ENCODE measurements around the gene ZBTB46.

ZBTB46 gene

DNA sequence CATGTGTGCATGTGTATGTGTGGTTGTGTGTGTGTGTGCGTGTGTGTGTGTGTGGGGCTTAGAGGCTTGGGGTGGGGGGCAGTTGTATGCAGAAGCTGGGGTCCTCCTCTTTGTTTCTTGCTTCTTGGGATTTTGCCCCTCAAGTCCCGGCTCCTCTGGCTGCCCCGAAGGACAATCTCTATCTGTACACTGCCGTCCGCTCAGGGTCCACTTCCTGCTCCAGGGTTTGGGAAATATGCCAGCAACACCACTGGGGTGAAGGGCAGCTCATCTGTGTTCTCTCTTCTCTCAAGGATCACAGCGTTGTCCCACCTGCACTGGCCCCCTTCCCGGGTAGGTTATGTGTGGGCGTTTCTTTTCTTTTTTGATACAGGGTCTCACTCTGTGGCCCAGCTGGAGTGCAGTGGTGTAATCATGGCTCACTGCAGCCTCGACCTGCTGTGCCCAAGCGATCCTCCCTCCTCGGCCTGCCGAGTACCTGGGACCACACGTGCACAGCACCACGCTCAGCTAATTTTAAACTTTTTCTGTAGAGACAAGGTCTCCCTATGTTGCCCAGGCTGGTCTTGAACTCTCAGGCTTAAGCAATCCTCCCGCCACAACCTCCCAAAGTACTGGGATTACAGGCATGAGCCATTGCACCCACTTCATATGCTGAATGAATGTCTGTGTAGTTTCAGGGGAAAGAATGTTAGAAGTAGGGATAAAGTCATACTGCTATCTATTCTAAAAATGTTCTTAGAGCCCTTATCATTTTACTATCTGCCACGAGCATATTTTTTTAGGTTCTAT is 65.8 kb downstream of the ZBTB46 start:
- DNase-seq: no peak

DNA sequence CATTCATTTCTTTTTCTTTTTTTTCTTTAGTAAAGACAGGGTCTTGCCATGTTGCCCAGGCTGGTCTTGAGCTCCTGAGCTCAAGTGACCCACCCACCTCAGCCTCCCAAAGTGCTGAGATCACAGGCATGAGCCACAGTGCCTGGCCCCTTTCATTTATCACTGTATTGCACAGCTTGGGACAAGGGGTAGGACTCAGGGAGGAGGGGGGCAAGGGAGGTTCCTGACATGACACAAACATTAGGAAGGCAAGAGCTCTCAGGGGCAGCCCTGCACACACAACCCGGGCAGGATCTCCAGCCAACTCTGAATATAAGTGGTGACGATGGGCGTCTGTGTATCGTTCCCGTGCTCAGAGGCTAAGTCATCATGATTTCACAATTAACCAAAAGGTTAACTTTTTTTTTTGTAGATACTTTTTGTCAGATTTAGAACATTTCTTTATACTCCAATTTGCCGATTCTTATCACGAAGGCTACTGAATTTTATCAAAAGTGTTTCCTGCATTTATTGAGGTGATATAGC is 71.6 kb downstream of the ZBTB46 start:
- DNase-seq: no peak

DNA sequence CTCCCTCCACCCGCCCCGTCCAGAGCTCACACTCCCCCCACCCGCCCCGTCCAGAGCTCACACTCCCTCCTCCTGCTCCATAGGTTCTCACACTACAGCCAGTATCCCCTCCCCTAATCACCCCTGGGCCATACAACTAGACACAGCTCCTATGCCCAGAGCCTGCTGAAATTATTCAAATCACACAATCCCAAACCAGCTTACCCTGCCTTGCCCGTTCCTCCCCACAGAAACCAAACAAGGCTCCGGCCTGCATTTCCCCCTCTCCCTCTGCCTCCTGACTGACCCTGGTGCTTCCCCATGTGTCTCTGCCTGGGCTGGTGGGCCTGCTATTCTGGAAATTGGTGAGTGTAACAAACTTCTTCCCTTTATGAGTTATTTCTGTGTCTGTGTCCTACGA is 72.9 kb downstream of the ZBTB46 start:
- DNase-seq: no peak

DNA sequence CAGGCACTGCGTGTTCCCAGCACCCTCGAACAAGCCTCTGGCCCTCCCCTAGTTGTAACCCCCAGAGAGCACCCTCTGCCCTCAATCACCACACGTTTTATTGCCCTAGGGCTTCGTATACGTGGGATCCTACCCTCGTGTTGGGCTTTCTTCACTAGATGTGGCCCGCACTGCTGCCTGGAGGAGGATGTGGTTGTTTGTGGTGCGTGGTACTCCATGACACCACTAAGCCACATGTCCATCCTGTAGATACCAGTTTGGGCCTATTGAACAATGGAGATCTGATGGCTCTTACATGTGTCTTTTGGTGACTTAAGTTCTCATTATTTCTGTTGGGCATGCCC is 74.4 kb downstream of the ZBTB46 start:
- no peak for DNase-seq

DNA sequence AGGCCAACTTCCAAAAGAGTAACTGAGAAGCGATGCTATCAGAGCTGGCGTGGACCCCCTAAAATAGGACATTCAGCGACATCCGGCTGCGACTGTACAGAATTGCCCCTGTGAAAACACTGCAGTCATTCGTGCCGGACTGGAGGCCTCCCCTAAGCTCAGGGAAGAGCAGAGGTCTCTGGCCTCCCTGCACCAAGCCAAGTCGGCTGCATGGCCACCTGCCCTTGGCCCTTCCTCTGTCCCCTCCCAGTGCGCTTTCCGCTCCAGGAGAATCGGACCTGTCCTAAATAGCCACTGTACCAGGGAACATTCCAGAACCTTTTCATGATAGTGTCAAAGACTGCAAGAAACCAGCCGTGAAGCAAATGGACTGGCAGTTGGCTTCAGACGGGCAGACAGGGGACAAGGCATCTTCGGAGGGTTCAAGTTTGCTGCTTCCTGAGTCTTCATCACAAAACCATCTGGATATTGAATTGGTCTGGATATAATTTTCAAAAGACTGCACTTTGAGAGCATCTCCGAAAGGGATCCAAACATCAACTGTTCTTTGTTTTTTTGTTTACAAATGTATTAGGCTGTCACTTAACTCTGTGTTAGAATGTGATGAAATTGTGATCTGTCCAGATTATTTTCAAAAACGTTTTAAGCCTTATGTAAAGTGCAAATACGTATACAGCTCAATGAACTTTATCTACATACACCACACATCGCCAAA is 75.0 kb downstream of the ZBTB46 start:
- DNase-seq: no peak

DNA sequence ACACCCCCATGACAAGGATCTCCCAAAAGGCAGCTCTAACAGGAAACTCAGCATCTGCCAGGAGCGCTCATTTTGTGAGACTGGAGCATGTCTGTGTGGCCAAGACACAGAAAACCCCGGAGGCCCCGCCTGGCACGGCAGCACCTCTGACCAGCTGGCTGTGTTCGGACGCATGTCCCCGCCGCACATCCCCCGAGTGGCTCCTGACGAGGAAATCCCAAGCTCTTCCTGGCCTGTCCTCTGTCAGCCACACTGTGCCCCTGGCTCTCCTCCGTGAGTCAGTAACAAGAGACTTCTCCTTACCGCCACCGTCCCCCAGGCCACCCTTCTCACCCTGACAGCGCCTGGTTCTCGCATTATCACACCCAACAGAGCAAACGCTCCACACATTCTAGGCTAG is 77.1 kb downstream of the ZBTB46 start:
- no peak for DNase-seq

DNA sequence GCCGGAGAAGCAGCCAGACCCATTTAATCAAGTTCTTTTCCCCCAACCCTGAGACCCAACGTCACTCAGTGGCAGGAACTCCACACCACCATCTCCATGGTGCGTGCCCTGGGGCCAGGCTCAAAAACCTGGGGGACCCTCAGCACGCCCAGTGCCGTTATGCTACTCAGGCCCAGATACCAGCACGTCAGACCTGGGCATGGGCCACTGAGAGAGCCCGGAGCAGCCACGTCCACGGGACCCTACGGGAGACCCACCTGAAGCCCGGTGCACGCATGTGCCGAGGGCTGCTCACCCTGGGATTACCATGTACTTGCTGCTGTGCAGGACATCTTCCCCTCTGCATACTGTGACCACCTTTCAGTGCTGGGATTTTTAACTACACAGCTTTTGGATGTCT is 77.7 kb downstream of the ZBTB46 start:
- DNase-seq: no peak

DNA sequence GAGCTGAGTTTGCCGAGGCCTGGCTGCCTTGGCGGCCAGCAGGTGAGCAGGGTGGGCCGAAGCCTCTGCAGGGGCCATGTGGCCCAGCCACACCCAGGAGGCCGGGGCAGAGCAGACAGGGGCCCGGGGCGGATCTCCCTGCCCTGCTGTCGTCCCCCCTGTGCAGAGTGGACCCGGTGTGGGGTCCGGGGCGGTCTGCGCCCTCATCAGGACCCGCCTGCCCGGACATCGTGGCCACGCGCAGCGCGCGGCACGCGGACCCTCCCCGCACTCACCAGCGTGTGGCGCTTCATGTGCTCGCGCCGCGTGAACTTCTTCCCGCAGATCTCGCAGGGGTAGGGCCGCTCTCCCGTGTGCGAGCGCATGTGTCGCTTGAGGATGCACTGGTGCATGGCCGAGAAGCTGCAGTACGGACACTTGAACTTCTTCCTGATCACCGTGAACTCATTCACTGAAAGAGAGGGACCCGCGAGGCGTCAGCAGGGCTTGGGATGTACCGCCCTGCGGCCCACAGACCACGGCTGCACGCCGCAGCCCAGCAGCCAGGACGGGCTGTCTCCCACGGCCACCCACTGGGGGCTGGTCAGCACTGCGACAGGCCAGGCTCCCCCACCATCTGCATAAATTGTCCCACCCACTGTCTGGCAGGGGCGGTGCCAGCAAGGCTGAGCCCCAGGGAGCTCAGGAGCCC is 78.5 kb downstream of the ZBTB46 start:
- no peak for DNase-seq

DNA sequence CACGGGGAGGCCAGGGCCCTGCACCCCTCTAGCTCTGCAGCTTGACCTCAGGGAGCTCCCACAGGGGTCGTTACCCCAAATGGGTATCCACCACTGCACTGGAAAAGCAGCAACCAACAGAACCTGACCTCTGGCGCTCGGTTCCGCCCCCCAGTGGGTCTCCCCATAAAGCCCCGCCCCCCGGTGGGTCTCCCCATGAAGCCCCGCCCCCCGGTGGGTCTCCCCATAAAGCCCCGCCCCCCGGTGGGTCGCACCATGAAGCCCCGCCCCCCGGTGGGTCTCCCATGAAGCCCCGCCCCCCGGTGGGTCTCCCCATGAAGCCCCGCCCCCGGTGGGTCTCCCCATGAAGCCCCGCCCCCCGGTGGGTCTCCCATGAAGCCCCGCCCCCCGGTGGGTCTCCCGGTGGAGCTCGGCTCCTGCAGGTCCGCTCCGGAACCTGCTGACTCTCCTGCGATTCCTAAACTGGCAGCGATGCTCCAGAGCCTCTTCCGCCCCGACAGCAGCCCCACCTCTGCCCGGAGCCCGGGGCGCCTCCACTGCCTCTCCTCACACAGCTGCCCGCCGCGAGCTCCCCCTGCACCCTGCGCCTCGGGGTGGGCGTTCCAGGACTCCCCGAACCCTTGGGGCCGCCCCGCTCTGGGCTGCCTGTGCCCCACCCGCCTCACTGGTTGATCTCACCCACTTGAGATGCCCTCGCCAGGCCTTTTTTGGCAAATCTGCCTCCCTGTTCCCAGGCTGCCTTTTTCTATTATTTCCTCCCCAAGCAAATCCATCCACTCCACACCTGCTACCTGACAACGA is 79.4 kb downstream of the ZBTB46 start:
- DNase-seq: no peak

DNA sequence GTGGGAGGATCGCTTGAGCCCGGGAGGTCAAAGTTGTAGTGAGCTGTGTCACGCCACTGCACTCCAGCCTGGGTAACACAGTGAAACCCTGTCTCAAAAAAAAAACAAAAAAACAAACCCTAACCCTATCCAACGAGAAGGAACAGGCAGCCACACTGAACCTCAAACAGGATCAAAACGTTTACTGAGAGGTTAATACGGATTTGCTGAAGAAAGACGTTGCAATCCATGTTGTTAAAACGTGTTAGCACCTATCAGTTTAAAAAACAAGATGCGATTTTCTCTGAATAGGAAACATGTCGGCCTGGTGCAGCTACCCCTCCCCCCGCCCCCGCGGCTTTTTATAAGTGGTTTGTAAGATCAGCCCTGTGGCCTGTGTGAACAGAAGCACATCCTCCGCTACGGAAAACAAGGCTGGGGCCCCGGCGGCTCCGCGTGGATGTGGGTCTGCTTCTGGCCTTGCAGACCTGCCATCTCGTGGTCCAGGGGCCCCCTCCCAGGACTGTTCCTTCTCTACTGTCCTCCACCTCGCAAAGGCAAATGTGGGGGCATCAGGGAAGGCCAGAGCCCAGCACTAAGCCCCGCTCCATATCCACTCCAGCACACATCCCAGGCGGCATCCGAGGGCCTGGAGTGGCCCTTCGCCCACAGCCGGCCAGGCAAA is 80.1 kb downstream of the ZBTB46 start:
- DNase-seq: no peak

DNA sequence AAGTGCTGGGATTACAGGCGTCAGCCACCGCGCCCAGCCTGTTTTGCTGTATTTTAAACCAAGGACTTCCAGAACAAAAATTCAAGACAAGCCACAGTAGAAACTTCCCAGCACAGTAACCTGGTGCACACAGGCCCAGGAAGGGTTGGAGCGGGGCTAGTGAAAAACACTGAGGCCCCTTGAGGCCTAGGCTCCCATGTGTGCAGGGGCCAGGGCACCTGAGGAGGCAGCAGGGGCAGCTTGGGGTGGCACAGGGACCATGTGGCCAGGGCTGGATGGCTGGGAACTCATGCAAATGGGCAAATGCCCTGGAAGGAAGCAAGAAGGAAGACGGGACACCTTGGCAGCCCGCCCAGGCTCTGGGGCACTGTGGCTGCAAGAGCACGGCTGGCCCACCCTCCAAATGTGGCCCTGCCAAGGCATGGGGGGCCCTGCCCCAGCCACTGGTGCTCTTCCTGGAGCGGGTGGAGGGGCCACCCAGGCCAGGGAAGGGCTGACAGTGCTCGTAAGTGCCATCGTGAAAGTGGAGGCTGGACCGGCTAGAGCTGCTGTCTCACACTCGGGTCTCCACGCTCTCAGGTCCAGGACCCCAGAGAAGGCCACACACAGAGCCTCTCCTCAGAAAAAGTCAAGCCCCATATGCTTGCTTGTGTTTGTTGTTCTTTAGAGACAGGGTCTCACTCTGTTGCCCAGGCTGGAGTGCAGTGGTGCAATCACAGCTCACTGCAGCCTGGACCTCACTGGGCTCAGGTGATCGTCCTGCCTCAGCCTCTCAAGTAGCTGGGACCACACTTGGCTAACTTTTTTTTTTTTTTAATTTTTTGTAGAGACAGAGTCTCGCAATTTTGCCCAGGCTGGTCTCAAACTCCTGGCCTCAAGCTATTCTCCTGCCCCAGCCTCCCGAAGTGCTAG is 81.2 kb downstream of the ZBTB46 start:
- DNase-seq: no peak

DNA sequence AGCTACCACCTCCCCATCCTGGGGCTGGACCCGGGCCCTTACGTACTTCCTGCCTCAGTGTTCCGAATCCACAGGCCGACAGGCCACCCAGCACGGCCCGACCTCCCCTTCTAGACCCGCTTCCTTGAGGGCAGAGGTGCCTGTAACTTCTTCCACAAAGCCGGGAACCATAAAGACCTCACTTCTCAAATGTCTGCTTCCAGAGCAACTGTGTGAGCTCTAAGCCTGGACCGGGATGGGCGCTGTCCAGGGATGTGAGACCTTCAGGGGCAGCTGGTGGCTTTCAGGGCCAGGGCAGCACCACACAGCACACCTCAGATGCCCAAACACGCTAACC is 82.2 kb downstream of the ZBTB46 start:
- DNase-seq: no peak

DNA sequence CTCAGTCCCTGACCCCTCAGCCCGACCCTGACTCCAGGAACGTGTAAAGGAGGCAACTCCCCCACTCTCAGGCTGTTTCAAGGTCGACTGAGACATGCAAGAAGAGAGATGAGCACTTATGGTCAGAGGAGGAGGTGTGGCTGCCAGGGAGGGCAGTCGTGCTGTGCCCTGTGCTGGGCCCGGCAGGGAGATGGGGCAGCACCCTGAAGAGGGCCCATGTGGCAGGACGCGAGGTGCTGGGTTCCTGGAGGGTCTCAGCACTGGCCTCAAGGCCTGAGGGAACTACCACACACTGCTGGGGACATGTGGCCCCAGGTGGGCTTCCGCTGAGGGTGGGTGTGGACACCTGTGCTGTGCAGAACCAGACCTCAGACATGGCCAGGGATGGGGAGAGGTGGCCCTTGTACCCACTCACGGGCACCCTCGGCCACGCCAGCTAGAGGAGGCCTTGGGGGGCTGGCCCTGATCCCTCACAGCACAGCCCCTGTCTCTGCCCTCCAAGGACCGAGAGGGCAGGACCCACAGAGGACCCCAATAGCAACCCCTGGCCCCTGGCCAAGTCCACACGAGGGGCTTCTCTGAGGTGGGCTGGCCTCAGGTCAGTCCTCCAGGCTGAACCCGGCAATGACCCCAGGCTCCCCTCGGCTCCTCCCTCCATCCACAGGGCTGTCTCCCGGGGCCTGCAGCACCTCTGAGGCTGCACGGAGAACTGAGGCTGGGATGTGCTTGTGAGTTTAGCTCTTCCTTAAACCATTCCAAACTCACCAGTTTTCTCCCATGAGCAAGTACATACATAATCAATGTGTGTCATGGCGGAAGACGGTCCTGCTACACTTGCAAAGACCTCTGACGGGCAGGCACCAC is 82.8 kb downstream of the ZBTB46 start:
- DNase-seq: no peak

DNA sequence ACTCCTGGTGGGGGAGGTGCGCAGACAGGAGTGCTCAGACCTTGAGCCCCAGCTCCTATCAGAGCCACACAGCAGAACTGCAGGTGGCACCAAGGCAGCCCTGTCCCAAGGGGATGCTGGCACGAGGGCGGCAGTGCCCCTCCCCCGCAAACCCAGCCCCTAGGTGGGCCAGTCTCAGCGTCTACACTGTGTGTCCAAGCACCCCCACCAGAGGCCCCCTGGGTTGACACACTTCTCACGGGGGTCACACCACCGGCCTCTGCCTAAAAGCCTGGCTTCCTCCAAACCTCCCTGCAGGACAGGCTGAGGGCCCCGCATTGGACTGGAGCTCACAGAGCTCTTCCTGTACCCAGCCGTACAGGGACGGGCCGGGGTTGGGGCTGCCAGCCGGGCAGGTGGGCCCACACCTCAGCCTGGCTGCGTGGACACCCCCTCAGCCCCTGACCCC is 83.4 kb downstream of the ZBTB46 start:
- no peak for DNase-seq

DNA sequence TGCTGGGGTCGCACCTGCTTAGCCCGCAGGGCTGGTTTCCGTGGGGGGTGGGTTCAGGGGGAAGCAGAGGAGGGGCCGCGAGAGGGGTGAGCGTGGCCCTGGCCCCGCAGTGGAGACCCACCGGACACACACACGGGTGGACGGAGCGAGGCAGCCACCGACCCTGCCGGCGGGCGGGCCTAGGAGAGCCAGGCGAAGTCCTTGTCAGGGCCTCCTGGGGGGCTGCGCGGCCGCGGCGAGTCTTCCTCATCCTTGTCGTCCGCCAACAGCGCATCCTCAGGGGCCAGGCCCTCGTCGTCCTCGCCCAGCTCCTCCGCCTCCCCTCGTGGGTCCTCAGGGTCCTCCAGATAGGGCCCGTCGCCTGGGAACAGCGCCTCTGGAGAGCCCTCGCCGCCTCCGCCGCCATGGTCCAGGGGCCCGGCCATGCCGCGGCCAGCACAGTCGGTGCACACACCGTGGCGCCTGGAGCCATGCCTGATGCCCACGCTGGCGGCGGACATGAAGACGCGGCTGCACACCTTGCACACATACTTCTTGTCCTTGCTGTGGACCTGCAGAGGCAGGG is 84.2 kb downstream of the ZBTB46 start:
- DNase-seq: no peak

DNA sequence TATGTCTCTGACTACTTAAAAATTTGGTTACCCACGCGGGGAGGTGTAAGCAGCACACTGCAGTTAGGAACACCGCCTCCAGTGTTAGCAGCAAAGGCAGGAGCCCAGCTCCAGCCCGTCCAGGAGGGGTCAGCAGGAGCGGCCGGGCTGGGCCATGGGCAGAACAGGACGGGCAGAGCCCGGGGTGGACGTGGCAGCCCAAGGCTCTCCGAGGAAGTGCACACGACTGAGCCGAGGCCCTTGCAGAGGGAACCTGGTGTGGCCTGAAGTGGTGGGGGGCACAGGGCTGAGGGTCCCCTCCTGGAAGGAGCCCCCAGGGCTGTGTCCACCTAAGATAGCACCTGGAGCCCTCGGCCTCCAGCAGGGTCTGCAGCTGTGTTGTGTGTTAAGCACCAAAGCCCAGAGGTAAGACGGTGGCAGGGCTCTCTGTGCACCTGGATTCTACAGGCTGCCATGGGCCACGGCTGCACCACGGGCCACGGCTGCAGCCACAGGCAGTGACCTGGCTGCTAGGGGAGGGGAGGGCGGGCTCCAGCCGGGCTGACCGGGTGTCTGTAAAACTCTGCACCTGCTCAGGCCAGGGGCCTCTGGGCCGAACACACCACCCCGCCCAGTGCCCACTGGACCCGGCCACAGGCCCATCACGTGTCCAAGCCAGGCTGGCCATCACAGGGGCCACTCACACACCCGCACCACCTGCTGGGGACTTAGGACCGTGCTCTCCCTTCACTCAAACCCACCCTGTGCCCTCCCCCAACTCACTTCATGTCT is 84.9 kb downstream of the ZBTB46 start:
- no peak for DNase-seq

DNA sequence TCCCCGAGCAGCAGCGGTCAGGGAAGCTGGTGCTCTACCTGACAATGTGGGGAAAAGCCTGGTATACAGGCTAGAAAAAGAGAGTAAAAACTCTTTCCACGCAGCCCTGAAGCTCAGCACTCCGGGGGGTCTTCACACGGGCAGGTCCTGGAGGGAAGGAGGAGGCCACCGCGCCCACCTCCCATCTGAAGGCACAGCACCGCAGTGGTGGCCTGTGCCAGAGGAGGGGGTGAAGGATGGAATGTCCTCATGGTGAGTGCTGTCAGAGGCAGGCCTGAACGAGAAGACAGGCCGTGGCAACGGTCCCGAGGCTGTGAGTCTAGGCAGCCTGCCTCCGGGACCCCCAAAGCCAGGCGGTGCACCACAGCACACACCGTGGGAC is 85.6 kb downstream of the ZBTB46 start:
- DNase-seq: no peak

DNA sequence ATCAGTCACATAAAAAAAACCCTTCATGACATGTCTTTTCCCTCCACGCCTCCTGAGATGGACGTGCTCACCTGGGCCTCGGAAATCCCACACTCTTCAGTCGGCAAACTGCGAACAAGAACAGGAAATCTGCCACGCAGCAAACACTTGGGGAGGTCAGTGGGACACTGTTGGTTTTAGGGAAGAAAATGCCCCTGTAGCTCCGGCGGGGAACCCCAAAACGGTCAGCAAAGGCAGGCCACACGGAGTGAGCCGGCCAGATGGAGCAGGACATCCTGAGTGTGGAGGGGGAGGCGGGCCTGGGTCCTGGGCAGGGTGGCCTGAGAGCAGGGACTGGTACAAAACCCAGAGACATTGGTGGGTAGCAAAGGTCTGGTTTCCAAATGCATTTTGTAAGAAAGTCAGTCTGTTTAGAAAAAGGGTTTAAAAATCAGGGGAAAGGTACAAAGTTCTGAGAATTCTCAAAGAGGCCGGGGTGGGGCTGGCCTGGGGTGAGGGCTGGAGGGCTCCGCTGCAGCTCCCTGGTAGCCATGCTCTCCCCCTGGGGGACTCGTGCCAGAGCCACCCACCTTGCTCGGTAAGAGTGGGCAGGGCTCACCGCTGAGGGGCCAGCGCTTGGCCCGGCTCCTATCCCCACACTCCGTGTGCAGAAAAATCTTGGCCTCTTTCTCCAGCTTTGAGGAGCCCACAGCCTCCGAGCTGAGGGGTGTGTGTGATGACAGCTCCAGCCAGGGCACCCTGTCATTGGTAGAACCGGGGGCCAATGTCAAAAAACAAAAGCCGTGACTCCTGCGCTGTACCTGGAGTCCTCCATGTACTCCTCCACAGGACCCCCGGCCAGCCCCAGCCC is 86.3 kb downstream of the ZBTB46 start:
- DNase-seq: no peak
